OCI-LY7 (cell line): ENCODE measurements around the gene TLR7. TPM values are rescaled to one million over a fixed set of nuclear protein-coding genes. Genes with fewer than 3 reads are reported as not detected.

ENCODE experiments used
- BruUV-seq: library from RNA; stranded (reverse); fragments of 400-500 nt; replicated peaks from 2 replicates; lab custom pipeline; 2021; lab: Mats Ljungman, UMichigan
- CTCF ChIA-PET: fragments of 300-600 bp; sonication (Branson Sonifier 250); formaldehyde crosslinking; loops from one replicate; lab custom pipeline; 2022; ENCODE audit warnings: antibody characterized with exemption; ENCODE audit not compliant: unreplicated experiment; lab: Charles Lee
- POLR2A ChIA-PET: fragments of 300-600 bp; sonication (Branson Sonifier 250); formaldehyde crosslinking; loops from one replicate; lab custom pipeline; 2022; ENCODE audit warnings: antibody characterized with exemption; lab: Charles Lee
- DNase-seq: peaks from one replicate; pipeline ENCODE4 v3.0.0-alpha.2; 2015; ENCODE audit warnings: low spot score
- H2AFZ ChIP-seq: fragments of 200-600 bp; sonication (generic), shearing (Covaris generic); 2 replicates; pipeline ENCODE4 v1.6.1; 2014; ENCODE audit warnings: mild to moderate bottlenecking, antibody characterized with exemption, low read length, moderate library complexity
- H3K27ac ChIP-seq: fragments of 200-600 bp; sonication (generic); 2 replicates; pipeline ENCODE4 v1.5.1; 2014; ENCODE audit warnings: mixed run types, low read depth, mild to moderate bottlenecking, moderate library complexity, low read length, inconsistent platforms; ENCODE audit not compliant: poor library complexity, severe bottlenecking
- H3K36me3 ChIP-seq: fragments of 200-600 bp; sonication (generic); 2 replicates; pipeline ENCODE4 v1.6.1; 2014; ENCODE audit warnings: mild to moderate bottlenecking, antibody characterized with exemption, low read length, moderate library complexity, mixed read lengths; ENCODE audit not compliant: insufficient read depth
- H3K4me1 ChIP-seq: fragments of 200-600 bp; sonication (generic); 2 replicates; pipeline ENCODE4 v1.5.1; 2014; ENCODE audit warnings: mild to moderate bottlenecking, low read length; ENCODE audit not compliant: insufficient read depth, poor library complexity, severe bottlenecking
- H3K4me2 ChIP-seq: fragments of 200-600 bp; sonication (generic); 2 replicates; pipeline ENCODE4 v1.6.1; 2014; ENCODE audit warnings: mild to moderate bottlenecking, low read length
- H3K4me3 ChIP-seq: fragments of 200-600 bp; sonication (generic); 2 replicates; pipeline ENCODE4 v1.5.1; 2014; ENCODE audit warnings: mild to moderate bottlenecking, low read depth, low read length; ENCODE audit not compliant: poor library complexity, severe bottlenecking
- H3K79me2 ChIP-seq: fragments of 200-600 bp; sonication (generic); 2 replicates; pipeline ENCODE4 v1.6.1; 2016; ENCODE audit warnings: low read depth, mild to moderate bottlenecking, low read length, moderate library complexity, mixed read lengths; ENCODE audit not compliant: insufficient read depth
- H3K9me2 ChIP-seq: fragments of 200-600 bp; sonication (generic); 2 replicates; pipeline ENCODE4 v1.6.1; 2016; ENCODE audit warnings: mild to moderate bottlenecking, low read length, mixed read lengths; ENCODE audit not compliant: insufficient read depth
- H3K9me3 ChIP-seq: fragments of 200-600 bp; sonication (generic); 2 replicates; pipeline ENCODE4 v1.6.1; 2014; ENCODE audit warnings: mild to moderate bottlenecking, mixed run types, low read length, mixed read lengths
- H4K20me1 ChIP-seq: fragments of 200-600 bp; sonication (generic); 2 replicates; pipeline ENCODE4 v1.6.1; 2014; ENCODE audit warnings: mild to moderate bottlenecking, antibody characterized with exemption, low read length, moderate library complexity, mixed read lengths; ENCODE audit not compliant: insufficient read depth
- CTCF ChIP-seq: fragments of 200-600 bp; sonication (generic); conservative IDR thresholded peaks from 2 replicates; pipeline ENCODE4 v1.5.1; 2014; ENCODE audit warnings: mild to moderate bottlenecking, antibody characterized with exemption, low read length, moderate library complexity, mixed read lengths
- EZH2phosphoT487 ChIP-seq: fragments of 200-600 bp; sonication (generic); IDR thresholded peaks from 2 replicates; pipeline ENCODE4 v1.6.1; 2018; ENCODE audit warnings: low read depth, borderline replicate concordance, mild to moderate bottlenecking, mixed run types, antibody characterized with exemption, low read length, moderate library complexity, mixed read lengths
- intact Hi-C: fragments of 100-400 bp; cut with micrococcal nuclease; formaldehyde crosslinking; loops from one replicate; pipeline ENCODE4 v1.10.0; 2022; ENCODE audit not compliant: unreplicated experiment
- total RNA-seq, 2 experiments: library from RNA; depleted of rRNA in 1 of 2; stranded (reverse); fragments of >200 nt in 1 of 2; shearing (Covaris generic) in 1 of 2; gene quantifications; 2 replicates each; pipeline ENCODE4 v1.2.3, GENCODE V29; 2014 to 2022

TLR7 gene
- total RNA-seq, 2 experiments from 2014 or later: 9.9 to 11.4 TPM

- Histone ChIP-seq H4K20me1 (no peaks in the 10 kb centered on the region), H2AFZ (peak overlapping the region; percentile 0; the same call in 1 of the 2 replicates), H3K36me3 (peaks cover 53% of the 10 kb centered on the region), H3K4me1 (peaks cover 72% of the 10 kb centered on the region), H3K9me3 (peaks cover 10% of the 10 kb centered on the region; the same call in 1 of the 2 replicates), H3K79me2 (no peaks in the 10 kb centered on the region), H3K4me3 (peak overlapping the region; percentile 24), H3K27ac (peak overlapping the region; percentile 88), H3K9me2 (no peaks in the 10 kb centered on the region), H3K4me2 (peak overlapping the region; percentile 55)
- peak; percentile 58 for DNase-seq
- POLR2A ChIA-PET: interaction anchor here (0.7 to 3.9 kb wide), 7 partner anchors 16 to 191 kb away, joined by 3 to 12 read pairs (median 4); partner anchors contain the start of gene TLR7
- intact Hi-C loops: loop anchor here (10.0 kb wide), 1 partner anchor 386 kb away; no protein-coding TSS in a partner anchor
- CTCF ChIA-PET: interaction anchor here (0.6 to 0.9 kb wide), 2 partner anchors 23 to 77 kb away, joined by 3 to 4 read pairs; partner anchors contain the start of gene TLR7
- TF ChIP-seq CTCF (no peak), EZH2phosphoT487 (no peak)
- BruUV-seq: no TSS peak
Measured at GRCh38 chrX:12890467-12890866, 23.6 kb downstream of the TLR7 start.

DNA sequence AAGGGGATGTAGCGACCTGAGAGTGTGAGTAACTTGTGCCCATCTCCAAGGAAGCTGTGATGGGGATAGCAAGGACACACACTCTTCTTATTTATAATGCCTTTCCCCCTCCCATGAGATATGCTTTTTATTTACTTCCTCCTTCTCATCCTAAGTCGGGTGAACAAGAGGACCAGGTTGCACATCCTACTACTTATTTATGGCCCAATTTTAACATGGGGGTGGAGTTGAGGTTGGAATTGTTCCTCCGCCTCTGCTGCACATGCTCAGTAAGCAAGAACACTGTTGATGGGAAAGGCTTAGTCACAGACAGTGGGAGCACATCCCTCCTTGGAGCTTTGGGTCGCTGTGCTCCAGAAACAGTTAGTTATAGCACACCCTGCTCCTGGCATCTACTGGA lies 24.3 kb downstream of the TLR7 start:
- Histone ChIP-seq H4K20me1 (no peaks in the 10 kb centered on the region), H2AFZ (peak overlapping the region; percentile 0; the same call in 1 of the 2 replicates), H3K9me2 (no peaks in the 10 kb centered on the region), H3K79me2 (no peaks in the 10 kb centered on the region), H3K27ac (peak overlapping the region; percentile 88), H3K36me3 (peaks cover 46% of the 10 kb centered on the region), H3K4me3 (peak overlapping the region; percentile 24), H3K4me1 (peaks cover 72% of the 10 kb centered on the region), H3K9me3 (peaks cover 10% of the 10 kb centered on the region; the same call in 1 of the 2 replicates), H3K4me2 (peak overlapping the region; percentile 55)
- no TSS peak for BruUV-seq
- intact Hi-C loops: loop anchor here (10.0 kb wide), 1 partner anchor 386 kb away; no protein-coding TSS in a partner anchor
- CTCF ChIA-PET: interaction anchor here (0.6 kb wide), 2 partner anchors 77 to 271 kb away, joined by 3 to 4 read pairs; no protein-coding TSS in a partner anchor
- TF ChIP-seq CTCF (no peak), EZH2phosphoT487 (no peak)
- POLR2A ChIA-PET: interaction anchor here (0.6 to 3.9 kb wide), 9 partner anchors 17 to 802 kb away, joined by 3 to 12 read pairs (median 4); partner anchors contain the start of gene TLR7
- DNase-seq: no peak
